ENCODE data around the gene RAB3IL1. TPM values are rescaled to one million over a fixed set of nuclear protein-coding genes. Genes with fewer than 3 reads are reported as not detected.

The RAB3IL1 gene
- total and polyA plus RNA-seq, 9 of the 15 experiments (the other 6 are each of a cell fraction or from before 2014, with no cell fraction given) = 0.15 to 42.6 (median 15.5) TPM

DNA sequence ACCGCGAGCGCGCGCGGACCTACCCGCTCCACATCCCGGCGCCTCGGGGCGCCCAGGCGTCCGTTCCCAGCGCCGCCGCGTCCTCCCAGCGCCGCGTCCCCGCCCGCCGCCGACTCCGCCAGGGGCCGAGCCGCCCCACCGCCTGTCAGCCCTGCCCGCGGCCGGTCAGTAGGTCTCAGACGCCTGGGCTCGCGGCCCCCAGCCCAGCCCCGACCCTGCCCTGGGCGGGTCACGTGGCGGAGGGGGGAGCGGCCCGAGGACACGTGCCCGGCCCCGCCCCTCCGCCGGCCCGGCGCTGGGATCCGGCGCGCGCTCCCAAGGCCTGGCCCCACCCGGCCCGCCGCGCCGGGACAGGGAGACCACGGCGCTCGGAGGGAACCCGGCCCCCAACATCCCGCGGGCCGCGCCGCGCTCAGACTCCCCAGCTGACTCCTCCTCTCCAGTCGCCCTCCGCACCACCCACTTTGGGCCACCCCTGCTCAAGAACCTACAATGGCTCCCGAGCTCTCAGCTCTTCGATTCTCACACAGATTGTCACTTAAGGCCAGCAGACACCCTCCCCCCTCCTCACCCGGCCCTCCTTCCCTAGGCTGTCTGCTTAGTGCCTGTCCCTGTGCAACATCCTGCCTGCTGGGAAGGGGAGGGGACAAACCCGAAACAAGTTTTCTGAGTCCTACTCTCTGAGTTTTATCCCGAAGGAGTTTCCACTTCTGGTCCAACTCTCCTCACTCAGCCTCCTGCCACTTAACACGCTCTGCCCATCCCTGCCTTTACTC is at the start of gene RAB3IL1 (continued):
- TF ChIP-seq THRA (IDR thresholded peaks at IDR 0.05) (no peak), CHAMP1 (IDR thresholded peaks at IDR 0.05) (no peak), NR2C2 (CRISPR knock-in tag; IDR thresholded peaks at IDR 0.05) (no peak), NR2C2 (tag; IDR thresholded peaks at IDR 0.05) (no peak), RB1 (IDR thresholded peaks at IDR 0.05; ENCODE audit: low read depth) (peak; percentile 62; the same call in 1 of the 2 replicates), PRMT5 (CRISPR knock-in tag; IDR thresholded peaks at IDR 0.05) (no peak), ZNF384 (IDR thresholded peaks at IDR 0.05; ENCODE audit: low read depth, low read length) (no peak), BCOR (IDR thresholded peaks at IDR 0.05) (peak; percentile 99), HMGN3 (IDR thresholded peaks at IDR 0.05; ENCODE audit: borderline replicate concordance, extremely low read depth, insufficient read length, low read depth, low read length) (peak; percentile 67), RAD21 (CRISPR knock-in tag; conservative IDR thresholded peaks at IDR 0.05 in 1 of 2, IDR thresholded peaks at IDR 0.05 in 1 of 2) (no peak)
- TF ChIP-seq, protein P1, sequence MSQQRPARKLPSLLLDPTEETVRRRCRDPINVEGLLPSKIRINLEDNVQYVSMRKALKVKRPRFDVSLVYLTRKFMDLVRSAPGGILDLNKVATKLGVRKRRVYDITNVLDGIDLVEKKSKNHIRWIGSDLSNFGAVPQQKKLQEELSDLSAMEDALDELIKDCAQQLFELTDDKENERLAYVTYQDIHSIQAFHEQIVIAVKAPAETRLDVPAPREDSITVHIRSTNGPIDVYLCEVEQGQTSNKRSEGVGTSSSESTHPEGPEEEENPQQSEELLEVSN (IDR thresholded peaks at IDR 0.05; ENCODE audit: borderline replicate concordance in 1 of 2, extremely low read depth in 1 of 2, insufficient read depth in 1 of 2, insufficient read length in 1 of 2, low read depth in 1 of 2, low read length in 1 of 2, poor library complexity in 1 of 2, severe bottlenecking in 1 of 2) = peak; percentile 40 to 80
- TF ChIP-seq, protein P2, sequence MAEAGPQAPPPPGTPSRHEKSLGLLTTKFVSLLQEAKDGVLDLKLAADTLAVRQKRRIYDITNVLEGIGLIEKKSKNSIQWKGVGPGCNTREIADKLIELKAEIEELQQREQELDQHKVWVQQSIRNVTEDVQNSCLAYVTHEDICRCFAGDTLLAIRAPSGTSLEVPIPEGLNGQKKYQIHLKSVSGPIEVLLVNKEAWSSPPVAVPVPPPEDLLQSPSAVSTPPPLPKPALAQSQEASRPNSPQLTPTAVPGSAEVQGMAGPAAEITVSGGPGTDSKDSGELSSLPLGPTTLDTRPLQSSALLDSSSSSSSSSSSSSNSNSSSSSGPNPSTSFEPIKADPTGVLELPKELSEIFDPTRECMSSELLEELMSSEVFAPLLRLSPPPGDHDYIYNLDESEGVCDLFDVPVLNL (CRISPR knock-in tag; IDR thresholded peaks at IDR 0.05; ENCODE audit: low read depth) = no peak
- TF ChIP-seq, protein P3, sequence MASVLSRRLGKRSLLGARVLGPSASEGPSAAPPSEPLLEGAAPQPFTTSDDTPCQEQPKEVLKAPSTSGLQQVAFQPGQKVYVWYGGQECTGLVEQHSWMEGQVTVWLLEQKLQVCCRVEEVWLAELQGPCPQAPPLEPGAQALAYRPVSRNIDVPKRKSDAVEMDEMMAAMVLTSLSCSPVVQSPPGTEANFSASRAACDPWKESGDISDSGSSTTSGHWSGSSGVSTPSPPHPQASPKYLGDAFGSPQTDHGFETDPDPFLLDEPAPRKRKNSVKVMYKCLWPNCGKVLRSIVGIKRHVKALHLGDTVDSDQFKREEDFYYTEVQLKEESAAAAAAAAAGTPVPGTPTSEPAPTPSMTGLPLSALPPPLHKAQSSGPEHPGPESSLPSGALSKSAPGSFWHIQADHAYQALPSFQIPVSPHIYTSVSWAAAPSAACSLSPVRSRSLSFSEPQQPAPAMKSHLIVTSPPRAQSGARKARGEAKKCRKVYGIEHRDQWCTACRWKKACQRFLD (CRISPR knock-in tag; IDR thresholded peaks at IDR 0.05) = no peak
- TF ChIP-seq, protein P4, sequence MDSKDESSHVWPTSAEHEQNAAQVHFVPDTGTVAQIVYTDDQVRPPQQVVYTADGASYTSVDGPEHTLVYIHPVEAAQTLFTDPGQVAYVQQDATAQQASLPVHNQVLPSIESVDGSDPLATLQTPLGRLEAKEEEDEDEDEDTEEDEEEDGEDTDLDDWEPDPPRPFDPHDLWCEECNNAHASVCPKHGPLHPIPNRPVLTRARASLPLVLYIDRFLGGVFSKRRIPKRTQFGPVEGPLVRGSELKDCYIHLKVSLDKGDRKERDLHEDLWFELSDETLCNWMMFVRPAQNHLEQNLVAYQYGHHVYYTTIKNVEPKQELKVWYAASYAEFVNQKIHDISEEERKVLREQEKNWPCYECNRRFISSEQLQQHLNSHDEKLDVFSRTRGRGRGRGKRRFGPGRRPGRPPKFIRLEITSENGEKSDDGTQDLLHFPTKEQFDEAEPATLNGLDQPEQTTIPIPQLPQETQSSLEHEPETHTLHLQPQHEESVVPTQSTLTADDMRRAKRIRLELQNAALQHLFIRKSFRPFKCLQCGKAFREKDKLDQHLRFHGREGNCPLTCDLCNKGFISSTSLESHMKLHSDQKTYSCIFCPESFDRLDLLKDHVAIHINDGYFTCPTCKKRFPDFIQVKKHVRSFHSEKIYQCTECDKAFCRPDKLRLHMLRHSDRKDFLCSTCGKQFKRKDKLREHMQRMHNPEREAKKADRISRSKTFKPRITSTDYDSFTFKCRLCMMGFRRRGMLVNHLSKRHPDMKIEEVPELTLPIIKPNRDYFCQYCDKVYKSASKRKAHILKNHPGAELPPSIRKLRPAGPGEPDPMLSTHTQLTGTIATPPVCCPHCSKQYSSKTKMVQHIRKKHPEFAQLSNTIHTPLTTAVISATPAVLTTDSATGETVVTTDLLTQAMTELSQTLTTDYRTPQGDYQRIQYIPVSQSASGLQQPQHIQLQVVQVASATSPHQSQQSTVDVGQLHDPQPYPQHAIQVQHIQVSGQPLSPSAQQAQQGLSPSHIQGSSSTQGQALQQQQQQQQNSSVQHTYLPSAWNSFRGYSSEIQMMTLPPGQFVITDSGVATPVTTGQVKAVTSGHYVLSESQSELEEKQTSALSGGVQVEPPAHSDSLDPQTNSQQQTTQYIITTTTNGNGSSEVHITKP (IDR thresholded peaks at IDR 0.05; ENCODE audit: partially characterized antibody) = no peak

Measured in K562 (cell line).